Measurements from ENCODE around the gene FGD6.
"Not testable (repeated sequence)": the region's sequence is repeated elsewhere in the genome, so short reads cannot be mapped to it uniquely, and the experiment has no call there.

Gene FGD6

DNA sequence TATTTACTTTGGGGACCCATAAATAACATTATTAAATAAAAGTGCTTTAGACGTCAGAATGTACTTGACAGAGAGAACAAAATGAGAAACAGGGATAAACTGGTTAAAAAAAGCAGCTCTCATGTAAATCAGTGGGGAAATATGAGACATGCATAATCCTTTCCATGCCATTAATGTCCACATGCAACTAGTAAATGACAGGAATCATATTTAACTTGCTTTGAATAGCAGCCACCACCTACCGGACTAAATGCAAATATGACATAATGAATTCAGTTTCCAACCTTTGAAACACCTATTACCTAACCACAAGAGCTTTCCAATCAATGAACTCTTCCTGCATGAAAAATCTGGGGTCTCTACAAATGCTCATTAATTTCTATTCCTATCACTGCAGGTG is 19.6 kb downstream of the FGD6 start:
- Histone ChIP-seq H2AFZ (ENCODE audit: low read depth, low read length, severe bottlenecking) (no peak overlapping the region), H3K36me3 (ENCODE audit: low read length) (no peaks in the 10 kb centered on the region), H3K79me2 (ENCODE audit: insufficient read depth, low read length) (no peaks in the 10 kb centered on the region), H3K4me2 (ENCODE audit: low read depth, low read length, poor library complexity, severe bottlenecking) (no peak overlapping the region), H3K27me3 (ENCODE audit: low read length) (no peaks in the 10 kb centered on the region), H3K9me3 (ENCODE audit: insufficient read depth, low read length) (no peaks in the 10 kb centered on the region), H3K9ac (ENCODE audit: low read length) (no peak overlapping the region), H3K9me2 (replicated peaks; ENCODE audit: insufficient read depth, low read length) (no peaks in the 10 kb centered on the region), H3F3A (ENCODE audit: insufficient read depth) (no peaks in the 10 kb centered on the region), H3K4me3 (ENCODE audit: insufficient read depth, low read length, poor library complexity, severe bottlenecking) (no peak overlapping the region), H4K20me1 (ENCODE audit: low read depth, low read length) (no peaks in the 10 kb centered on the region), H3K27ac (ENCODE audit: low read depth, low read length) (no peak overlapping the region)
- TF ChIP-seq, protein P1, sequence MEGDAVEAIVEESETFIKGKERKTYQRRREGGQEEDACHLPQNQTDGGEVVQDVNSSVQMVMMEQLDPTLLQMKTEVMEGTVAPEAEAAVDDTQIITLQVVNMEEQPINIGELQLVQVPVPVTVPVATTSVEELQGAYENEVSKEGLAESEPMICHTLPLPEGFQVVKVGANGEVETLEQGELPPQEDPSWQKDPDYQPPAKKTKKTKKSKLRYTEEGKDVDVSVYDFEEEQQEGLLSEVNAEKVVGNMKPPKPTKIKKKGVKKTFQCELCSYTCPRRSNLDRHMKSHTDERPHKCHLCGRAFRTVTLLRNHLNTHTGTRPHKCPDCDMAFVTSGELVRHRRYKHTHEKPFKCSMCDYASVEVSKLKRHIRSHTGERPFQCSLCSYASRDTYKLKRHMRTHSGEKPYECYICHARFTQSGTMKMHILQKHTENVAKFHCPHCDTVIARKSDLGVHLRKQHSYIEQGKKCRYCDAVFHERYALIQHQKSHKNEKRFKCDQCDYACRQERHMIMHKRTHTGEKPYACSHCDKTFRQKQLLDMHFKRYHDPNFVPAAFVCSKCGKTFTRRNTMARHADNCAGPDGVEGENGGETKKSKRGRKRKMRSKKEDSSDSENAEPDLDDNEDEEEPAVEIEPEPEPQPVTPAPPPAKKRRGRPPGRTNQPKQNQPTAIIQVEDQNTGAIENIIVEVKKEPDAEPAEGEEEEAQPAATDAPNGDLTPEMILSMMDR (IDR thresholded peaks at IDR 0.05; ENCODE audit: insufficient read depth, low read length, poor library complexity, severe bottlenecking) = no peak
- TF ChIP-seq EZH2phosphoT487 (conservative IDR thresholded peaks at IDR 0.05; ENCODE audit: low read length) = no peak

DNA sequence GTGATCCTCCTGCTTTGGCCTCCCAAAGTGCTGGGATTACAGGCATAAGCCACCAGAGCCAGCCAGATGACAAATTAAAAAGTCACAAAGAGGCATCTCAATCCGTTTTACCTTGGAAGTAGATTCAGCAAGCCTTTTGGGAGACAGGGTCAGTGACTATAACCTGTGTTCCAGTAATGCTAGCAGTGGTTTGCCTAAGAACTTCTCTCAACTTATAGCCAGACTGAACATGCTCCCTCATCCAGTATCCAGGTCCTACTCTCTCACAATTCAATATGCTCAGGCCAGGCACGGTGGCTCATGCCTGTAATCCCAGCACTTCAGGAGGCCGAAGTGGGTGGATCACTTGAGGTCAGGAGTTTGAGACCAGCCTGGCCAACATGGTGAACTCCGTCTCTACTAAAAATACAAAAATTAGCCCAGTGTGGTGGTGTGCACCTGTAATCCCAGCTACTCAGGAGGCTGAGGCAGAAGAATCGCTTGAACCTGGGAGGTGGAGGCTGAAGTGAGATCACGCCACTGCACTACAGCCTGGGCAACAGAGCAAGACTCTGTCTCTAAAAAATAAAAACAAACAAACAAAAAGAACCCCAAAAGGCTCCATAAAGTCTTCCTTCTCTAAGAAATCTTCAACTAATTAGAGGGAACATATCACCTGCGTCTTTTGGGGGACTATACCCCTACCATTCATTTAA is 20.2 kb downstream of the FGD6 start:
- H3K27ac ChIP-seq (ENCODE audit: low read depth, low read length); H3F3A ChIP-seq (ENCODE audit: insufficient read depth); H3K27me3 ChIP-seq (ENCODE audit: low read length); H3K9ac ChIP-seq (ENCODE audit: low read length); H3K79me2 ChIP-seq (ENCODE audit: insufficient read depth, low read length); H3K9me3 ChIP-seq (ENCODE audit: insufficient read depth, low read length); H3K9me2 ChIP-seq (replicated peaks; ENCODE audit: insufficient read depth, low read length); H3K4me3 ChIP-seq (ENCODE audit: insufficient read depth, low read length, poor library complexity, severe bottlenecking); H2AFZ ChIP-seq (ENCODE audit: low read depth, low read length, severe bottlenecking); H3K36me3 ChIP-seq (ENCODE audit: low read length); H4K20me1 ChIP-seq (ENCODE audit: low read depth, low read length); H3K4me2 ChIP-seq (ENCODE audit: low read depth, low read length, poor library complexity, severe bottlenecking): not testable (repeated sequence)

DNA sequence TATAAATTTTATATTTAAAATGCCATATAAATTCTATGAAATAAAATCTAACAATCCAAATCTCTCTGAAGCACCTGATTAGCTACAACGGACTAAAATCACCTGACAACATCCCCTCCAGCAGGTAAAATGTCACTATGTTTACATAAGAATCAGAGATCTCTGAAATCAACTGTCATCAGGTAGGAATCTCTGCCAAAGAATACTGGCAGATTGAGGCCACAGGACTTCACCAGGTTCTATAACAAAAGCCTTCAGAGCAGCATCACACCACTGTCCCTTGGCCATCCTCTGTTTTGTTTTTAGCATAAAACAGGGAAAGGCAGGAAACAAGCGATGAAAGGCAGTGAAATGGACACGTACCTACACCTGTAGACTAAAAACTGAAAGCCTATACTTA is 22.1 kb downstream of the FGD6 start:
- Histone ChIP-seq H3F3A (ENCODE audit: insufficient read depth) (no peaks in the 10 kb centered on the region), H3K4me3 (ENCODE audit: insufficient read depth, low read length, poor library complexity, severe bottlenecking) (no peak overlapping the region), H2AFZ (ENCODE audit: low read depth, low read length, severe bottlenecking) (no peak overlapping the region), H3K9ac (ENCODE audit: low read length) (no peak overlapping the region), H3K9me3 (ENCODE audit: insufficient read depth, low read length) (no peaks in the 10 kb centered on the region), H3K9me2 (replicated peaks; ENCODE audit: insufficient read depth, low read length) (no peaks in the 10 kb centered on the region), H3K36me3 (ENCODE audit: low read length) (no peaks in the 10 kb centered on the region), H3K79me2 (ENCODE audit: insufficient read depth, low read length) (no peaks in the 10 kb centered on the region), H4K20me1 (ENCODE audit: low read depth, low read length) (no peaks in the 10 kb centered on the region), H3K27ac (ENCODE audit: low read depth, low read length) (no peak overlapping the region), H3K27me3 (ENCODE audit: low read length) (no peaks in the 10 kb centered on the region), H3K4me2 (ENCODE audit: low read depth, low read length, poor library complexity, severe bottlenecking) (no peak overlapping the region)
- TF ChIP-seq, protein P1 (IDR thresholded peaks at IDR 0.05; ENCODE audit: insufficient read depth, low read length, poor library complexity, severe bottlenecking) = no peak
- no peak for TF ChIP-seq EZH2phosphoT487 (conservative IDR thresholded peaks at IDR 0.05; ENCODE audit: low read length)

DNA sequence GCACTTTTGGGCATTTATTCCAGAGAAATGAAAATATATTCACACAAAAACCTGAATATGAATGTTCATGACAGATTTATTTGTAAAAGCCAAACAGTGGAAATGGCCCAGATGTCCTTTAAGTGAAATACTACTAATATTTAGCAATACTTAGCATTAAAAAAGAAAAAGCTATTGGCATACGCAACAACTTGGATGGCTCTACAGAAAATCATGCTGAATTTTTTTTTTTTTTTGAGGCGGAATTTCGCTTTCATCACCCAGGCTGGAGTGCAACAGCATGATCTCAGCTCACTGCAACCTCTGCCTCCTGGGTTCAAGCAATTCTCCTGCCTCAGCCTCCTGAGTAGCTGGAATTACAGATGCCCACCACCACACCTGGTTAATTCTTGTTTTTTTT is 24.1 kb downstream of the FGD6 start:
- no peaks in the 10 kb centered on the region for H3K36me3 ChIP-seq (ENCODE audit: low read length)
- no peak overlapping the region for H3K4me2 ChIP-seq (ENCODE audit: low read depth, low read length, poor library complexity, severe bottlenecking)
- no peaks in the 10 kb centered on the region for H3K9me2 ChIP-seq (replicated peaks; ENCODE audit: insufficient read depth, low read length)
- no peaks in the 10 kb centered on the region for H4K20me1 ChIP-seq (ENCODE audit: low read depth, low read length)
- TF ChIP-seq, protein P1 (IDR thresholded peaks at IDR 0.05; ENCODE audit: insufficient read depth, low read length, poor library complexity, severe bottlenecking) = no peak
- no peak for TF ChIP-seq EZH2phosphoT487 (conservative IDR thresholded peaks at IDR 0.05; ENCODE audit: low read length)
- no peaks in the 10 kb centered on the region for H3F3A ChIP-seq (ENCODE audit: insufficient read depth)
- no peak overlapping the region for H2AFZ ChIP-seq (ENCODE audit: low read depth, low read length, severe bottlenecking)
- no peaks in the 10 kb centered on the region for H3K79me2 ChIP-seq (ENCODE audit: insufficient read depth, low read length)
- no peak overlapping the region for H3K4me3 ChIP-seq (ENCODE audit: insufficient read depth, low read length, poor library complexity, severe bottlenecking)
- H3K27me3 ChIP-seq (ENCODE audit: low read length) = no peaks in the 10 kb centered on the region
- H3K9ac ChIP-seq (ENCODE audit: low read length) = no peak overlapping the region
- no peaks in the 10 kb centered on the region for H3K9me3 ChIP-seq (ENCODE audit: insufficient read depth, low read length)
- H3K27ac ChIP-seq (ENCODE audit: low read depth, low read length) = no peak overlapping the region

Data from SU-DHL-6 (cell line).